SK-MEL-5 (cell line): ENCODE results near the gene SPN. TPM values are rescaled to one million over a fixed set of nuclear protein-coding genes. Genes with fewer than 3 reads are reported as not detected.
"Not testable (repeated sequence)": the region's sequence is repeated elsewhere in the genome, so short reads cannot be mapped to it uniquely, and the experiment has no call there.

Experiments
- DNase-seq: peaks from one replicate; pipeline ENCODE4 v3.0.0-alpha.2; 2016; ENCODE audit warnings: low read depth, low spot score
- in situ Hi-C: cut with HindIII; loops from 2 replicates; pipeline ENCODE4 v1.10.0; 2016; ENCODE audit warnings: low sequenced_read_pairs, high pct_unique_total_duplicates, low pct_unique_long_range_greater_than_20kb
- total RNA-seq: library from RNA; depleted of rRNA; stranded (reverse); fragments of >200 nt; shearing (Covaris generic); gene quantifications from 2 replicates; pipeline ENCODE4 v1.2.3, GENCODE V29; 2014

Gene SPN
- total RNA-seq, 1 experiment from 2014 or later, result not detected

- in situ Hi-C loops, result no loop called here
These were observed 19.5 kb upstream of the SPN start for GRCh38 chr16:29643596-29643995.

GRCh38 chr16:29644338-29644857 lies 18.6 kb upstream of the SPN start:
- in situ Hi-C loops, result no loop called here
- no peak for DNase-seq

More at GRCh38 chr16:29643596-29643995, 19.5 kb upstream of the SPN start:
- no peak for DNase-seq

- in situ Hi-C loops, result no loop called here
- no peak for DNase-seq
These were observed 17.9 kb upstream of the SPN start for GRCh38 chr16:29644973-29645693.

- DNase-seq, result peak; percentile 57
- in situ Hi-C loops, result no loop called here
These were observed 17.3 kb upstream of the SPN start for GRCh38 chr16:29645694-29646187.

- in situ Hi-C loops, result no loop called here
- no peak for DNase-seq
These were observed 16.1 kb upstream of the SPN start for GRCh38 chr16:29646947-29647346.

GRCh38 chr16:29649588-29650494 lies 13.2 kb upstream of the SPN start:
- in situ Hi-C loops, result no loop called here
- no peak for DNase-seq

- no peak for DNase-seq
- in situ Hi-C loops, result no loop called here
These were observed 12.3 kb upstream of the SPN start for GRCh38 chr16:29650771-29651170.

- no peak for DNase-seq
- in situ Hi-C loops, result no loop called here
These were observed 11.2 kb upstream of the SPN start for GRCh38 chr16:29651774-29652349.

GRCh38 chr16:29653471-29653870 lies 9.6 kb upstream of the SPN start:
- DNase-seq, result no peak
- in situ Hi-C loops, result no loop called here

- in situ Hi-C loops, result not testable (repeated sequence)
These were observed 9.2 kb upstream of the SPN start for GRCh38 chr16:29653890-29654289.

GRCh38 chr16:29656688-29657523 lies 6.1 kb upstream of the SPN start:
- in situ Hi-C loops, result no loop called here
- no peak for DNase-seq

More at GRCh38 chr16:29653890-29654289, 9.2 kb upstream of the SPN start:
- not testable (repeated sequence) for DNase-seq

GRCh38 chr16:29658705-29659104 lies 4.3 kb upstream of the SPN start:
- in situ Hi-C loops, result no loop called here
- DNase-seq, result no peak

- in situ Hi-C loops, result no loop called here
- no peak for DNase-seq
These were observed 883 bp upstream of the SPN start for GRCh38 chr16:29662000-29662728.

- DNase-seq, result no peak
- in situ Hi-C loops, result no loop called here
These were observed 375 bp upstream of the SPN start for GRCh38 chr16:29662729-29663015.

GRCh38 chr16:29663807-29664090 lies 702 bp downstream of the SPN start:
- no peak for DNase-seq
- in situ Hi-C loops, result no loop called here

- DNase-seq, result no peak
- in situ Hi-C loops, result no loop called here
These were observed 1.3 kb downstream of the SPN start for GRCh38 chr16:29664091-29664921.
